Measurements from ENCODE around the gene INPP5D.

Gene INPP5D

DNA sequence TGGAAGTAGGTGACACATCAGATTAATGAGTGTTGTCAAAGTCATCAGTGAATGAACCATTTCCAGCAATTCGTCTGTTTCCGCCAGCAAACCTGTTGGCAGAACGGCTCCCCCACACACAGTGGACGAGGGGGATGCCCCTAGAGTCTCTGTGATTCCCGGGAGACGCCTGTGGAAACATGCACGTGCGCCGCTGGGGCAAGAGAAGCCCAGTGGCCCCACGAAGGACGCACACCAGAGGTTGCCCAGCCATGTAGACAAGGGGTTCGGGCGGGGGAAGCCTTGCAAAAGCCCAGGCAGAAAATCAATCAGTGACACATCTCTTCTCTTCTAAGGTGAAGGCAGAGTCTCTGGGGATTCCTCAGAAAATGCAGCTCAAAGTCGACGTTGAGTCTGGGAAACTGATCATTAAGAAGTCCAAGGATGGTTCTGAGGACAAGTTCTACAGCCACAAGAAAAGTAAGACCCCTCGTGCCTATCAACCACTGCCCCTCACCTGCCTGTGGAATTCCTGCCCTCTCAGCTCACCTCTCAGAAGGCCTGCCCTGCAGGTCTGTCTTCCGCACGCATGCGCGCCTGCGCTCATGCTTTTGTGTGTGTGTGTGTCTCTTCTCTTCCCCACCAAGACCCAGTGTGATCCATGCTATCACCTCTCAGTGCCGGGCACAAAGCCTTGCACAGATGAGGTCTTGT lies 87.1 kb downstream of the INPP5D start:
- Histone ChIP-seq H3K27ac (replicated peaks) (no peak overlapping the region), H3K4me3 (replicated peaks; ENCODE audit: insufficient read depth, low read length) (no peak overlapping the region), H3K27me3 (ENCODE audit: insufficient read depth, poor library complexity, severe bottlenecking) (no peaks in the 10 kb centered on the region)
- no peak for DNase-seq (ENCODE audit: low read depth in 1 of 2, low spot score in 1 of 2)
- TF ChIP-seq, protein P1, sequence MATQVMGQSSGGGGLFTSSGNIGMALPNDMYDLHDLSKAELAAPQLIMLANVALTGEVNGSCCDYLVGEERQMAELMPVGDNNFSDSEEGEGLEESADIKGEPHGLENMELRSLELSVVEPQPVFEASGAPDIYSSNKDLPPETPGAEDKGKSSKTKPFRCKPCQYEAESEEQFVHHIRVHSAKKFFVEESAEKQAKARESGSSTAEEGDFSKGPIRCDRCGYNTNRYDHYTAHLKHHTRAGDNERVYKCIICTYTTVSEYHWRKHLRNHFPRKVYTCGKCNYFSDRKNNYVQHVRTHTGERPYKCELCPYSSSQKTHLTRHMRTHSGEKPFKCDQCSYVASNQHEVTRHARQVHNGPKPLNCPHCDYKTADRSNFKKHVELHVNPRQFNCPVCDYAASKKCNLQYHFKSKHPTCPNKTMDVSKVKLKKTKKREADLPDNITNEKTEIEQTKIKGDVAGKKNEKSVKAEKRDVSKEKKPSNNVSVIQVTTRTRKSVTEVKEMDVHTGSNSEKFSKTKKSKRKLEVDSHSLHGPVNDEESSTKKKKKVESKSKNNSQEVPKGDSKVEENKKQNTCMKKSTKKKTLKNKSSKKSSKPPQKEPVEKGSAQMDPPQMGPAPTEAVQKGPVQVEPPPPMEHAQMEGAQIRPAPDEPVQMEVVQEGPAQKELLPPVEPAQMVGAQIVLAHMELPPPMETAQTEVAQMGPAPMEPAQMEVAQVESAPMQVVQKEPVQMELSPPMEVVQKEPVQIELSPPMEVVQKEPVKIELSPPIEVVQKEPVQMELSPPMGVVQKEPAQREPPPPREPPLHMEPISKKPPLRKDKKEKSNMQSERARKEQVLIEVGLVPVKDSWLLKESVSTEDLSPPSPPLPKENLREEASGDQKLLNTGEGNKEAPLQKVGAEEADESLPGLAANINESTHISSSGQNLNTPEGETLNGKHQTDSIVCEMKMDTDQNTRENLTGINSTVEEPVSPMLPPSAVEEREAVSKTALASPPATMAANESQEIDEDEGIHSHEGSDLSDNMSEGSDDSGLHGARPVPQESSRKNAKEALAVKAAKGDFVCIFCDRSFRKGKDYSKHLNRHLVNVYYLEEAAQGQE (IDR thresholded peaks at IDR 0.05; ENCODE audit: insufficient replicate concordance, low read depth) = no peak
- TF ChIP-seq SPI1 (IDR thresholded peaks at IDR 0.05; ENCODE audit: borderline replicate concordance, low read depth) (no peak), POLR2AphosphoS5 (IDR thresholded peaks at IDR 0.05; ENCODE audit: low read depth) (no peak), GABPA (IDR thresholded peaks at IDR 0.05; ENCODE audit: low read depth) (no peak), CTCF (IDR thresholded peaks at IDR 0.05; ENCODE audit: insufficient read depth, low read length) (no peak)

DNA sequence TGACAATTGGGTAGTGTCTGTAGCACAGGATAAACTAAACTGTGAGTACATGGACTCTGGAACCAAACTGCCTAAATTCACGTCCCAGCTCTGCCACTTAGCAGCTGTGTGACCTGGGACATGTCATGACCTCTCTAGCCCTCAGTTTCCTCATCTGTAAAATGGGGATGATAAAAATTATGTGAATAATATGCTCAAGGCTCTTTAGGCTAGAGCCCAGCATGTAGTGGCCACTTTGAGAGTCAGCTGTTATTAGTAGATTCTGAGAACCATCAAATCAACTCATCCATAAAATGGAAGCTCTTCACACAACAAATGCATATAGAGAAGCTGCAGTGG lies 87.7 kb downstream of the INPP5D start:
- TF ChIP-seq SPI1 (IDR thresholded peaks at IDR 0.05; ENCODE audit: borderline replicate concordance, low read depth) (no peak), CTCF (IDR thresholded peaks at IDR 0.05; ENCODE audit: insufficient read depth, low read length) (no peak), GABPA (IDR thresholded peaks at IDR 0.05; ENCODE audit: low read depth) (no peak), POLR2AphosphoS5 (IDR thresholded peaks at IDR 0.05; ENCODE audit: low read depth) (no peak)
- TF ChIP-seq, protein P1 (IDR thresholded peaks at IDR 0.05; ENCODE audit: insufficient replicate concordance, low read depth) = no peak
- no peaks in the 10 kb centered on the region for H3K27me3 ChIP-seq (ENCODE audit: insufficient read depth, poor library complexity, severe bottlenecking)
- no peak overlapping the region for H3K27ac ChIP-seq (replicated peaks)
- DNase-seq (ENCODE audit: low read depth in 1 of 2, low spot score in 1 of 2) = no peak
- no peak overlapping the region for H3K4me3 ChIP-seq (replicated peaks; ENCODE audit: insufficient read depth, low read length)

DNA sequence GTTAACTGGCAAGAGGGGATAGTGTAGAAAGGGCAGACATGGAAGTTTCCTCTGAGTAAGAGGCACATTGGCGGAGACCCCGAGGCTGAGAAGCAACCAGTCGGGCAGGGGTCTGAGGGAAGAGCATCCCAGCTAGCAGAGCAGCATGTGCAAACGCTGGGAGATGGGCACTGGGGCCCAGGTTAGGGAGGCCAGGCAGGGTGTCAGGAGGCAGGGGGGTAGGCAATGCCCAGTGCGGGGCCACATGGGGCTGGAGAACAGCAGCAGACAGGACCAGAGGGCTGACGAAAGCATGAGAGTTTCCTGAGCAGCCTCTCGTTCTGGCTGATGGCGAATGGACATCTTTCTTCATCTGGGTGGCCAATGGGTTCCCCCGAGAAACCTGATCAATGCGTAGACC lies 88.2 kb downstream of the INPP5D start:
- no peak for DNase-seq (ENCODE audit: low read depth in 1 of 2, low spot score in 1 of 2)
- no peak overlapping the region for H3K27ac ChIP-seq (replicated peaks)
- no peak for TF ChIP-seq SPI1 (IDR thresholded peaks at IDR 0.05; ENCODE audit: borderline replicate concordance, low read depth)
- no peak for TF ChIP-seq CTCF (IDR thresholded peaks at IDR 0.05; ENCODE audit: insufficient read depth, low read length)
- TF ChIP-seq POLR2AphosphoS5 (IDR thresholded peaks at IDR 0.05; ENCODE audit: low read depth) = no peak
- TF ChIP-seq, protein P1 (IDR thresholded peaks at IDR 0.05; ENCODE audit: insufficient replicate concordance, low read depth) = no peak
- TF ChIP-seq GABPA (IDR thresholded peaks at IDR 0.05; ENCODE audit: low read depth) = no peak
- H3K4me3 ChIP-seq (replicated peaks; ENCODE audit: insufficient read depth, low read length) = no peak overlapping the region
- no peaks in the 10 kb centered on the region for H3K27me3 ChIP-seq (ENCODE audit: insufficient read depth, poor library complexity, severe bottlenecking)

Data from HL-60 (cell line).